Bronchial epithelial cell (primary cell): ENCODE measurements around the gene C3. TPM values are rescaled to one million over a fixed set of nuclear protein-coding genes. Genes with fewer than 3 reads are reported as not detected.
A peak's percentile ranks its signal among the peaks of the same experiment; 100 is the strongest.

Experiments
- DNase-seq: peaks from one replicate; pipeline ENCODE4 v3.0.0-alpha.2; 2010; ENCODE audit warnings: low read depth
- FAIRE-seq: peaks from 2 replicates; lab custom pipeline; 2011; peaks lifted over from hg19 to GRCh38; lab: Jason Lieb, UNC
- H3K27me3 ChIP-seq: 2 replicates; pipeline ENCODE4 v1.5.1; 2011; ENCODE audit warnings: low read length; ENCODE audit not compliant: control insufficient read depth, insufficient read depth
- H3K36me3 ChIP-seq: 2 replicates; pipeline ENCODE4 v1.5.1; 2011; ENCODE audit warnings: low read length; ENCODE audit not compliant: control insufficient read depth, insufficient read depth
- H3K4me3 ChIP-seq: 2 replicates; pipeline ENCODE4 v1.5.1; 2011; ENCODE audit warnings: mild to moderate bottlenecking, low read depth, low read length, control low read depth
- total RNA-seq: library from RNA; depleted of rRNA; stranded (reverse); fragments of >200 nt; gene quantifications from 2 replicates; pipeline ENCODE4 v1.2.1, GENCODE V29; 2014
- TF ChIP-seq, protein P1 (sequence below): IDR thresholded peaks from 2 replicates; pipeline ENCODE4 v1.5.1; 2011; ENCODE audit warnings: mild to moderate bottlenecking, moderate library complexity, low read length, control low read depth, inconsistent platforms; ENCODE audit not compliant: insufficient read depth, severe bottlenecking

Gene C3
- total RNA-seq, 1 donor from 2014 or later, result 1.3 TPM

DNA sequence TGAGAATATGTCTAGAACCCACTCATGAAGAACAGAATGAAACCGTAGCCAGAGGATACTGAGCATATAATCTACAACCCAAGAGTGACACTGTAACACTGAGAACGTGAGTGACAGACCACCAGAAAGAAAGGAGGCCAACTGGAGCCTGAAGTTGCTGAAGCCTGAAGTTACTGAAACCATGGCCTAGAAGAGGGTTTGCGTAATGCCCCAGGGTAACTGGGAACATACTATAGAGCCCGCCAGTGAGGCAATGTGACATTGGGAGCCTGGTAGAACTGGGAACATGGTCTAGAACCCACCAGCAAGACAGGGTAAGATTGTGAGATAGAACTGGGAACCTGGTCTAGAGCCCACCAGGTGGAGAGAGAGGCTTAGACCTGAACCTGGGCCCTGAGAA, 35.0 kb downstream of the C3 start:
- TF ChIP-seq, protein P1, sequence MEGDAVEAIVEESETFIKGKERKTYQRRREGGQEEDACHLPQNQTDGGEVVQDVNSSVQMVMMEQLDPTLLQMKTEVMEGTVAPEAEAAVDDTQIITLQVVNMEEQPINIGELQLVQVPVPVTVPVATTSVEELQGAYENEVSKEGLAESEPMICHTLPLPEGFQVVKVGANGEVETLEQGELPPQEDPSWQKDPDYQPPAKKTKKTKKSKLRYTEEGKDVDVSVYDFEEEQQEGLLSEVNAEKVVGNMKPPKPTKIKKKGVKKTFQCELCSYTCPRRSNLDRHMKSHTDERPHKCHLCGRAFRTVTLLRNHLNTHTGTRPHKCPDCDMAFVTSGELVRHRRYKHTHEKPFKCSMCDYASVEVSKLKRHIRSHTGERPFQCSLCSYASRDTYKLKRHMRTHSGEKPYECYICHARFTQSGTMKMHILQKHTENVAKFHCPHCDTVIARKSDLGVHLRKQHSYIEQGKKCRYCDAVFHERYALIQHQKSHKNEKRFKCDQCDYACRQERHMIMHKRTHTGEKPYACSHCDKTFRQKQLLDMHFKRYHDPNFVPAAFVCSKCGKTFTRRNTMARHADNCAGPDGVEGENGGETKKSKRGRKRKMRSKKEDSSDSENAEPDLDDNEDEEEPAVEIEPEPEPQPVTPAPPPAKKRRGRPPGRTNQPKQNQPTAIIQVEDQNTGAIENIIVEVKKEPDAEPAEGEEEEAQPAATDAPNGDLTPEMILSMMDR, result no peak
- Histone ChIP-seq H3K4me3 (no peak overlapping the region), H3K27me3 (no peaks in the 10 kb centered on the region), H3K36me3 (no peaks in the 10 kb centered on the region)
- no peak for FAIRE-seq
- DNase-seq, result no peak

DNA sequence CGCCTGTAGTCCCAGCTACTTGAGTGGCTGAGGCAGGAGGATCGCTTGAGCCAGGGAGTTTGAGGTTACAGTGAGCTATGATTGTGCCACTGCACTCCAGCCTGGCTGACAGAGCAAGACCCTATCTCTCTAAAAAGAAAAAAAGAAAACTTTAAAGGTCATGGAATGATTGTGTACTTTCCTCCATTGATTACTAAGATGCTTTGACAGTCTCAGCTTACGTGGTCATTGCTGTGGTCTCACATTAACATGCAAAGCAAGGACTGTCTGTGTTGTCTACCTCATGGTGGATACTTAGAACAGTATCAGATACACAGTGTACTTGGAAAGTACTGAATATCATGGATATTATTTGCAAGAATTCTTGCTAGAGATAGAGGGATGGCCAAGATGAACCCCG, 36.5 kb downstream of the C3 start:
- no peak overlapping the region for H3K4me3 ChIP-seq
- TF ChIP-seq, protein P1, result no peak
- no peaks in the 10 kb centered on the region for H3K27me3 ChIP-seq
- DNase-seq (no peak), FAIRE-seq (no peak)
- no peaks in the 10 kb centered on the region for H3K36me3 ChIP-seq

DNA sequence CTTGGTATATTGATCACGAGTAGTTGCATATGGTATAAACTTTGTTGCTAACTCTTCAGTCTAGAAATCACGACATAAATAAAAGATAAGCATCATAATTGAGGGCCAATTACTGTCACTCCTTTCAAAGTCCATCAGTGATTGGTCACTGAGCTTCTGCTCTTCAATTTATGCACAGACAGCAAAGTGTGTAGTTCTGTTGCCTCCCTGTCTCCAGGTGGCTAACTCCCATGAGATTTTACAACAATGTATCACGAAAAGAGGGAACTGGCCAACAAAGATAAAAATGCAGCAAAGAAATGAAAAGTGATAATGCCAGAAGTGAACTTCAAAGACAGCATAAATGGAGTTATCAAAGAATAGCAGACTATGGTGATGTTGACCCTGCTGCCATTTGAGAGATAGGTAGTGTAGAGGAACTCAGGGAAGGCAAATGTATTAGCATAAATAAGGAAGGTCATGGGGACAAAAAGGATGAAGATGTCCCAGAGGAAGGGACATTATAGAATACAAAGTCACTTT, 37.8 kb downstream of the C3 start:
- H3K36me3 ChIP-seq, result no peaks in the 10 kb centered on the region
- H3K4me3 ChIP-seq, result no peak overlapping the region
- TF ChIP-seq, protein P1, result no peak
- no peak for FAIRE-seq
- no peak for DNase-seq
- no peaks in the 10 kb centered on the region for H3K27me3 ChIP-seq

DNA sequence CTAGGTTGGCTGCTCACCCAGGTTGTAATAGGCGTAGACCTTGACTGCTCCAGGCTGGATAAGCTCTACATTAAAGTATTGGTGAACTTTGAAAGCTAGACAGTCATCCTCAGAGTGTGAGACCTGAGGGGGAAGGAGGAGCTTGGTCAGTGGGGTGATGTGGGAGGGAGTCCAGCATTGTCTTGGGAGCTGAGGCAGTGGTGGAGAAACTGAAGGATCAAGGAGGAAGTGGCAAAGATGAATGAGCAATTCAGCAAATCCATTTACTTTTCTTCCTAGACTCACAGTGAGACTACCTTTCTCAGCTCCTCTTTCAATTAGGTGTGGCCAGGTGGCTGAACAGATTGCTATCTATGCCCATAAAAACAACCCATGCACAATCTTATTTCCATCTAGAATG, 40.3 kb downstream of the C3 start:
- no peak overlapping the region for H3K4me3 ChIP-seq
- H3K27me3 ChIP-seq, result no peaks in the 10 kb centered on the region
- H3K36me3 ChIP-seq, result no peaks in the 10 kb centered on the region
- peak; percentile 38 for DNase-seq
- no peak for FAIRE-seq
- TF ChIP-seq, protein P1, result no peak

DNA sequence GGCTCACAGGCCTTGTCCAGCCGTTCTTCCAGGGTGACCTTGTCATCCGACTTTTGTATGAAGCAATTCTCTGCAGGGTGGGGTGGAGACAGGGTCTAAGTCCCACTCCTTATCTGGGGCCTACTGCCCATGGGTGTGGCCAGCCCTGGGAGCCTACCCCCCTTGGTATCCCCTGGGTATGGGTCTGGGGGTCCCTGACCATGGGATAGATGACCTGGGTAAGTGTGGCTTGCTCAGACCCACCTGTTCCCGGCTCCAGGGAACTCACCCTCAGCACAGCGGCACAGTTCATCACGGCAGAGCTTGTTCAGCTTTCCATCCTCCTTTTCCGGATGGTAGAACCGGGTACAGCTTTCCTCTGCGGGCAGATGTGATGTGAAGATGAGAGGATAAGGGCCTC, 41.3 kb downstream of the C3 start:
- Histone ChIP-seq H3K27me3 (no peaks in the 10 kb centered on the region), H3K36me3 (no peaks in the 10 kb centered on the region), H3K4me3 (no peak overlapping the region)
- TF ChIP-seq, protein P1, result no peak
- DNase-seq (no peak), FAIRE-seq (no peak)

DNA sequence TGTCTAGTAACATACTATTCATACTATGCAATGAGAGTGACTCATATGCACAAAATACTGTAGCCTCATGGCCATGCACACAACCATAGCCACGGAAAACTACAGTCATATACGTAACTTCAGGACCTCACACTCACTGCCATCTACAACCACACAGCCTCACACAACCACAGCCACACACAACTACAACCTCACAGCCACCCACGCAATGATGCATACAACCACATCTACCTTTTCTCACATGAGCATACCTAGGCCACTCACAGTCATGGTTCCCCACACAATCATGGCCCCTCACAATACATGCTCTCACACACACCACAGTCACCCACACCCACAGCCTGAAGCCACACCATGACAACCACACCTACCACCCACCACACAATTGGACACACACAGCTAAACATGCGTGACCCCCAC, 41.8 kb downstream of the C3 start:
- FAIRE-seq, result peak; percentile 68
- Histone ChIP-seq H3K4me3 (no peak overlapping the region), H3K27me3 (no peaks in the 10 kb centered on the region), H3K36me3 (no peaks in the 10 kb centered on the region)
- TF ChIP-seq, protein P1, result no peak
- DNase-seq, result peak; percentile 65
